Panc1 (cell line): ENCODE results near the gene EIF4E1B.

Experiments used
- CTCF ChIP-seq: fragments of 450-650 bp; IDR thresholded peaks from 2 replicates; pipeline ENCODE4 v1.5.1; 2017; ENCODE audit warnings: mild to moderate bottlenecking
- POLR2AphosphoS5 ChIP-seq: IDR thresholded peaks from 2 replicates; pipeline ENCODE4 v1.6.1; 2012; ENCODE audit warnings: mild to moderate bottlenecking, low read depth, low read length, moderate library complexity

GRCh38 chr5:176629853-176630680, at the start of gene EIF4E1B, which contains the start of gene SNCB:
- TF ChIP-seq CTCF (no peak), POLR2AphosphoS5 (no peak)
